Lower leg skin (tissue), 3 donors: Measurements from ENCODE around the gene EME2.

Experiments
- POLR2A ChIP-seq, 2 donors: fragments of 450-650 bp; IDR thresholded peaks; one replicate each; pipeline ENCODE4 v1.6.1; 2016 to 2017; ENCODE audit warnings: antibody characterized with exemption in 2 of 2, mild to moderate bottlenecking in 1 of 2, moderate library complexity in 1 of 2
- TF ChIP-seq, protein P1 (sequence below), 3 donors: fragments of 450-650 bp; IDR thresholded peaks; one replicate each; pipeline ENCODE4 v1.5.1; 2016; ENCODE audit warnings: antibody characterized with exemption in 3 of 3, mild to moderate bottlenecking in 3 of 3, moderate library complexity in 2 of 3

DNA sequence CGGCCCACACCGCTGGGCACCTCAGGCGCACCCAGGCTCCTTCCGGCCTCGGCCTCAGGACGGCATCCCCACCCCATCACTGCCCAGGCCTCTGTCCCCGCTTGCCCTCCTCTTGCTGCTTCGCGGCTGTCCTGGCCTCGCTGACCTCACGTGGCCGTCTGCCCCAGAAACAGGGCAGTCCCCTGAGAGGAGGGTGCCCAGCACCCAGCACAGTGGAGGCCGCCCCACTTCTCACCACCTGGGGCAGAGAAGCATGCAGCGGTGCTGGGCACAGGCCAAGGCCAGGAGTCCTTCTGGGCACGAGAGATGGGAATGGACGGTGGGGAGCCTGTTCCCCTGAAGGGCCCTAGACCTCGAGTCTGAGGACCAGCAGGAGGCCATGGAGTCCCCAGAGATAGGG lies 45.1 kb downstream of the EME2 start:
- TF ChIP-seq, protein P1, sequence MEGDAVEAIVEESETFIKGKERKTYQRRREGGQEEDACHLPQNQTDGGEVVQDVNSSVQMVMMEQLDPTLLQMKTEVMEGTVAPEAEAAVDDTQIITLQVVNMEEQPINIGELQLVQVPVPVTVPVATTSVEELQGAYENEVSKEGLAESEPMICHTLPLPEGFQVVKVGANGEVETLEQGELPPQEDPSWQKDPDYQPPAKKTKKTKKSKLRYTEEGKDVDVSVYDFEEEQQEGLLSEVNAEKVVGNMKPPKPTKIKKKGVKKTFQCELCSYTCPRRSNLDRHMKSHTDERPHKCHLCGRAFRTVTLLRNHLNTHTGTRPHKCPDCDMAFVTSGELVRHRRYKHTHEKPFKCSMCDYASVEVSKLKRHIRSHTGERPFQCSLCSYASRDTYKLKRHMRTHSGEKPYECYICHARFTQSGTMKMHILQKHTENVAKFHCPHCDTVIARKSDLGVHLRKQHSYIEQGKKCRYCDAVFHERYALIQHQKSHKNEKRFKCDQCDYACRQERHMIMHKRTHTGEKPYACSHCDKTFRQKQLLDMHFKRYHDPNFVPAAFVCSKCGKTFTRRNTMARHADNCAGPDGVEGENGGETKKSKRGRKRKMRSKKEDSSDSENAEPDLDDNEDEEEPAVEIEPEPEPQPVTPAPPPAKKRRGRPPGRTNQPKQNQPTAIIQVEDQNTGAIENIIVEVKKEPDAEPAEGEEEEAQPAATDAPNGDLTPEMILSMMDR (IDR thresholded peaks at IDR 0.05) = no peak
- TF ChIP-seq POLR2A (IDR thresholded peaks at IDR 0.05) = no peak
